GM18951 (cell line): ENCODE measurements around the gene PAK6.

Source experiments
- POLR2A ChIP-seq: IDR thresholded peaks from 4 replicates; pipeline ENCODE4 v1.6.1; 2011; ENCODE audit warnings: mild to moderate bottlenecking; ENCODE audit not compliant: insufficient read length, insufficient read depth; ENCODE audit errors: extremely low read depth
- in situ Hi-C: fragments of 300-500 bp; cut with MboI; formaldehyde crosslinking; loops from one replicate; pipeline ENCODE4 v1.12.0; 2022; ENCODE audit warnings: low sequenced_read_pairs, mixed read lengths, inconsistent platforms; ENCODE audit not compliant: unreplicated experiment

The PAK6 gene

DNA sequence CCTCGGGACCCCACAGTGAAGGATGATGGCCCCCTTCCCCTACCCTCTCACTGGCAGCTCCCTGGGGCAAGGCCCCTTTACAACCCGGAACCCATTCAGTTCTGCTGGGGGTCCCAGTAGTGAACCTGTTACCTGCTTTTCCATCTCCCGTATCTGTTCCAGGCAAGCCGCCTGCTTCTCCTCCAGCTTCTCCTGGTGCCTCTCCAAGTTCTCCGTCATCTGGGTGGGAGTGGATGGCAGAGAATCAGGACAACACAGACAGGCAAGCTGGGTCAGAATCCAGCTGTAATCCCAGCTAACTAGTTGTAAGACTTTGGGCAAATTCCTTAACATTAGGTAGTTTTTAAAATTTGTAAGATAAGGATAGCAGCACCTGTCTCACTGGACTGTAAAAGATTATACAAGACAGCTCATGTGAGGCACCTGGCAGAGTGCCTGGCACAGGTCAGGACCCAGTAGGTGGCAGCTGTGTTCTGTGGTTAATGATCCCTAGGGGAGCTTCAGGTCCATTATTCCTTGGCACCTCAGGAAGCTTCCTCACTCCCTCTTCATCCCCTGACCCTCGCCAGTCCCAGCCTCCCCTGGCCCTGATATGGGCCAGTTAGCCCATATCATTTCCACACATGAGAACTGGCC lies 50.4 kb downstream of the PAK6 start:
- no peak for TF ChIP-seq POLR2A
- in situ Hi-C loops: no loop called here

GRCh38 chr15:40290545-40290917 lies 51.7 kb downstream of the PAK6 start:
- in situ Hi-C loops: no loop called here
- TF ChIP-seq POLR2A: no peak

DNA sequence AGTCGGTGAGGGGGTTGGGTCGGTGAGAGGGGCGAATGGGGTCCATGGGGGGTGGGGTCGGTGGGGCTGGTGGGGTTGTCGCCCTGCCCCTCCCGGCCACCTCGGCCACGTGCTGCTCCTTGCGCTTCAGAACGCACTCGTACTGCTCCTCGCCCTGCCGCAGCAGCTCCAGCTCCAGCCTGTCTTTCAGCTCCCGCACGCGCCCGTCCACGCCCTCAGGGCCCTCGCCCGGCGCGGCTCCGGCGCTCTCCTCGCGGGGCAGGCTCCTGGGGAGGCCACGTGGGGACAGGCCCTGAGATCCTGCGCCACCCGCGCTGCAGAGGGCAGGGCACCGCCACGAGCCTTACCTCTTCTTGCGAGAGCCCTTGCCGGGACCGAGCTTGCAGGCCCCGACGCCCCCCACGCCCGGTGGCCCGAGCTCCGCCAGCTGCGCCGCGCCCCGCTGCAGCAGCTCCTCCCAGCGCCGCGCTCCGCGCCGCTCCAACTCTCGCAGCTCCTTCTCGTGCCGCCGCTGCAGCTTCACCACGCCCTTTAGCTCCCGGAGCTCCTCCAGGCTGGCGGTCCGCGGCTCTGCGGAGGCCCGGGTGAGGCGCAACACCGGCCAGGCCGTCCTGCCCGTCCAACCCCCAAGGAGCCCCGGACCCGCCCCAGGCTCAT lies 52.2 kb downstream of the PAK6 start:
- in situ Hi-C loops: no loop called here
- TF ChIP-seq POLR2A: no peak

GRCh38 chr15:40292246-40292645 lies 53.4 kb downstream of the PAK6 start:
- in situ Hi-C loops: no loop called here

GRCh38 chr15:40293006-40293405 lies 54.1 kb downstream of the PAK6 start:
- TF ChIP-seq POLR2A: no peak
- in situ Hi-C loops: no loop called here

More at GRCh38 chr15:40292246-40292645, 53.4 kb downstream of the PAK6 start:
- TF ChIP-seq POLR2A: no peak

DNA sequence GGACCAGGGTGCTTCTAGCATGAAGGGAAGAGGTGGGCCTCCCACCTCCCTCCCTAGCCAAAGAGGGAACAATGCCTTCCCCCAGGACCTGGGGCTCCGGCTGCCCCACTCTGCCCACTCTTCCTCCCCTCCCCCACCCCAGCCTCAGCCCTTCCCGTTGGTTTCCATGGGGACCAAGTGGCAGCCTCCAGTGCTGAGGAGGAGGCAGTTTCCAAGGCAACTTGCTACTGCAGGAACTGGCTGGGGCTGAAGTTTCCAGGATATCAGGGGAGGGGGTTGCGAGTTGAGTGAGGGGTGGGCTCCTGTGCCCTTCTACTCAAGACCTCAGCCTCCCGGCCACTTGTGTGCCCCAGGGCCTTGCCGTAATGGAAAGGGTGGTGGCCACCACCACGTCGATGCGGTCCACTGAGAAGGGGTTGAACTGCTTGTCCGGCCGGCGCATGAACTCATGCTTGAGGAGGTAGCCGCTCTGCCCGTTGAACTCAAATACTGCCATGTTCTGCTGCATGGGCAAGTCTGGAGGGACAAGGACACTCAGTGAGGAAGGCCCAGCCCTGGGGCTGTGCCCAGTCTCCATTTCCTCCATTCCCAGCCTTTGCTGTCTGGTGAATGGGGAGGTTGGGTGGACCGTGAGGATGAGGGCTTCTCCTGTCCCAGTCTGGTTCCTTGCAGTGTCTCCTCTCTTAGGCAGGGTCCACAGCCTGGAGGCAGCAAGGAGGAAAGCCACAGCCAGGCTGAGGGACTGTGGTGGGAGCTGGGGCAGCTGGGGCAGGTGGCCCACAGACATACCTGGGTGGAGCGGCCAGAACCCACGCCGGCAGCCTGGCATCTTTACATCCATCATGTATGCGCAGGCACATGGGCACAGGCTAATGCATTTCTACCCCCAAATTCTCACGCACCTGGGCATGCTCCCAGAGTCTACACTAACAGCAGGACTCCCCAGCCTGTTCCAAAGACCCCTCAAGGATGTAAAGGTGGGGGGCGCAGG lies 55.3 kb downstream of the PAK6 start:
- in situ Hi-C loops: no loop called here
- TF ChIP-seq POLR2A: no peak

DNA sequence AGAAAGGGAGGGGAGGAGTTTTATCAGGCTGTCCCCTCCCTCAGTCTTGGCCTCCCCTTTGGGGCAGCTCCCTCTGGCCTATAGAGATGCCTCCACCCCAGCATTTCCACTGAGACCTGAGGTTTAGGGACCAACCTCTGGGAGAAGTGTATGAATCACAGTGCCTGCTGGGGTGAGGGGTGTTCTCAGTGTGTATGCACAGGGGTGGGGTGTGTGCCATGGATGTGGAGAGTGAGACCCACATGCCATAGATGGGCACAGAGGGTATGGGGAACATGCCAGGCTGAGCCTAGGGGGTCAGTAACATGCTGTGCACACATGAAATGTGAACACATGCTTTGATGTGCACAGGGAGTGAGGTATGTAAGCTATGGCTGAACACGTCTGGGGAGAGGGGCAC lies 56.4 kb downstream of the PAK6 start:
- in situ Hi-C loops: no loop called here

GRCh38 chr15:40295877-40296560 lies 57.2 kb downstream of the PAK6 start:
- in situ Hi-C loops: no loop called here
- TF ChIP-seq POLR2A: no peak

More for the DNA sequence above, 56.4 kb downstream of the PAK6 start:
- TF ChIP-seq POLR2A: no peak

- no peak for TF ChIP-seq POLR2A
- in situ Hi-C loops: no loop called here
These were observed 57.8 kb downstream of the PAK6 start for GRCh38 chr15:40296561-40297230.

GRCh38 chr15:40297356-40297755 lies 58.5 kb downstream of the PAK6 start:
- TF ChIP-seq POLR2A: no peak
- in situ Hi-C loops: no loop called here

DNA sequence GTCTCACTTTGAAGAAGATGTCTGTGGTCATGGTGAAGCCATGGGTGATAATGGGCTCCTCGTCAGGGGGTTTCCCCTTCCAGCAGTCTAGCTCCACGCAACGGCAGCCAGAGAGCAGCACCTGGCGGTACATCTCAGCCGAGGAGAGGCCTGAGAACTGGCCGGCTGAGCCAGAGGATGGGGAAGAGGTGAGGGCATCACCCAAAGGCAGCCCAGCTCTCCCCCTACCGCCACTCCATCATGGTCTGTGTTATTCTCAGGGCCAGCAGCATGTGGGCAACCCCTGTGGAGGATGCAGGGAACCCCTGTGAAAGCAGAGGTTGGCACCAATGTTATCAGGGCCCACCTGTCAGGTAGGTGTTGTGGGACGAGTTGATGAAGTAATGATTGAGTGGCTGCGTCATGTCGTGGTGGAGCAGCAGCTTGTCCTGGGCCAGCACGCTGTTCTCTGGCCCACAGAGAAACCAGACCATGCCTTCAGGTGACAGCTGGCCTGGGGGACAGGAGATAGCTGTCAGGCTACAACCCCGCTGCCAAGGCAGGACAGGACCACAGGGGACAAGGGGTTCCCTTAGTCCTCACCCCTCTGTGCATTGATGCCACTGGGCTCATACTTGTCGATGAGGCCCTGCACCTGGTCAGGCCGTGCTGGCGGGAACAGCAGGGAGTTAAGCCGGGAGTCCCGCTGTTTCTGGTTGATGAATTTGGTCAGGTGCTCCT lies 59.5 kb downstream of the PAK6 start:
- in situ Hi-C loops: no loop called here
- TF ChIP-seq POLR2A: no peak

DNA sequence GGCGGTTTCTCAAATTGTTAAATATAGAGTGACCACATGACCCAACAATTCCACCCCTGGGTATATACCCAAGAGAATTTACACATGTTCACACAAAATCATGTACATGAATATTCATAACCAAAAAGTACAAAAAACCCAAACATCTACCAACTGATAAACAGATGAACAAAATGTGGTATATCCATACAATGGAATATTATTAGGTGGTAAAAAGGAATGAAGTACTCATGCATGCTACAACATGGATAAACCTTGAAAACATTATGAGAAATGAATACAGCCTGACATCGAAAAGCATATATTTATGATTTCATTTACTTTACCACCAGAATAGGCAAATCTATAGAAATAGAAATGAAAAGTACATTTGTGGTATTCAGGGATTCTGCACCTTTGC lies 61.5 kb downstream of the PAK6 start:
- in situ Hi-C loops: no loop called here

More for the DNA sequence above, 61.5 kb downstream of the PAK6 start:
- TF ChIP-seq POLR2A: no peak
